Keratinocyte (primary cell): ENCODE measurements around the gene CAPN11. TPM values are rescaled to one million over a fixed set of nuclear protein-coding genes. Genes with fewer than 3 reads are reported as not detected.

Source experiments
- DNase-seq: peaks from one replicate; pipeline ENCODE4 v3.0.0-alpha.2; 2011; ENCODE audit warnings: low read depth, missing footprints, low spot score
- FAIRE-seq: peaks from 2 replicates; lab custom pipeline; 2011; peaks lifted over from hg19 to GRCh38; lab: Jason Lieb, UNC
- H2AFZ ChIP-seq: 2 replicates; pipeline ENCODE4 v1.6.0; 2012; ENCODE audit warnings: low read length, control low read depth, inconsistent platforms; ENCODE audit not compliant: control insufficient read depth
- H3K27ac ChIP-seq: 2 replicates; pipeline ENCODE4 v1.5.1; 2011; ENCODE audit warnings: low read length; ENCODE audit not compliant: control insufficient read depth, insufficient read depth
- H3K27me3 ChIP-seq: 3 replicates; pipeline ENCODE4 v1.6.0; 2011; ENCODE audit warnings: low read length; ENCODE audit not compliant: control insufficient read depth, insufficient read depth; ENCODE audit errors: extremely low read depth
- H3K36me3 ChIP-seq, 2 experiments: 2 replicates in 1 of 2; 3 replicates in 1 of 2; pipeline ENCODE4 v1.5.1; 2011; ENCODE audit warnings: low read length in 2 of 2, mild to moderate bottlenecking in 1 of 2; ENCODE audit not compliant: control insufficient read depth in 2 of 2, insufficient read depth in 2 of 2; ENCODE audit errors: extremely low read depth in 1 of 2
- H3K4me1 ChIP-seq: 3 replicates; pipeline ENCODE4 v1.5.1; 2011; ENCODE audit warnings: low read length; ENCODE audit not compliant: control insufficient read depth, insufficient read depth; ENCODE audit errors: extremely low read depth
- H3K4me2 ChIP-seq: 3 replicates; pipeline ENCODE4 v1.6.0; 2011; ENCODE audit warnings: low read depth, low read length; ENCODE audit not compliant: control insufficient read depth, insufficient read depth; ENCODE audit errors: extremely low read depth
- H3K4me3 ChIP-seq, 3 experiments: fragments of 200-600 bp in 1 of 3; sonication (generic) in 1 of 3; 2 replicates in 2 of 3; 3 replicates in 1 of 3; pipeline ENCODE4 v1.5.1; 2011 to 2016; ENCODE audit warnings: low read length in 3 of 3, mild to moderate bottlenecking in 3 of 3, control low read depth in 2 of 3, inconsistent platforms in 1 of 3, low read depth in 1 of 3, mixed read lengths in 1 of 3, mixed run types in 1 of 3, moderate library complexity in 1 of 3; ENCODE audit not compliant: control insufficient read depth in 2 of 3, insufficient read depth in 2 of 3; ENCODE audit errors: extremely low read depth in 1 of 3
- H3K79me2 ChIP-seq: 2 replicates; pipeline ENCODE4 v1.6.0; 2012; ENCODE audit warnings: low read length; ENCODE audit not compliant: control insufficient read depth, insufficient read depth
- H3K9ac ChIP-seq: 3 replicates; pipeline ENCODE4 v1.6.0; 2011; ENCODE audit warnings: low read length; ENCODE audit not compliant: control insufficient read depth, insufficient read depth; ENCODE audit errors: extremely low read depth
- H3K9me1 ChIP-seq: 3 replicates; pipeline ENCODE4 v1.6.0; 2011; ENCODE audit warnings: low read length; ENCODE audit not compliant: control insufficient read depth, insufficient read depth; ENCODE audit errors: extremely low read depth
- H3K9me3 ChIP-seq: 2 replicates; pipeline ENCODE4 v1.5.1; 2012; ENCODE audit warnings: low read depth, low read length; ENCODE audit not compliant: control insufficient read depth
- H4K20me1 ChIP-seq: 3 replicates; pipeline ENCODE4 v1.6.0; 2011; ENCODE audit warnings: low read length; ENCODE audit not compliant: control insufficient read depth, insufficient read depth; ENCODE audit errors: extremely low read depth
- EZH2 ChIP-seq: IDR thresholded peaks from one replicate; pipeline ENCODE4 v1.6.1; 2012; ENCODE audit warnings: inconsistent platforms, mild to moderate bottlenecking, low read length, moderate library complexity
- dilution Hi-C: fragments of 300-500 bp; cut with MboI; formaldehyde crosslinking; loops from one replicate; pipeline ENCODE4 v1.7.0; 2020; ENCODE audit warnings: low sequenced_read_pairs; ENCODE audit not compliant: extremely low pct_ligation_motif_present
- polyA plus RNA-seq, 5 experiments: library from polyadenylated mRNA; depleted of rRNA in 3 of 5; stranded (reverse) in 3 of 5; stranded (forward) in 1 of 5; unstranded in 1 of 5; fragments of >200 nt; gene quantifications; 1 replicate in 1 of 5; 2 replicates in 3 of 5; 3 replicates in 1 of 5; pipeline versions ENCODE4 v1.2.1 to v1.2.3, GENCODE V29; 2011 to 2012; ENCODE audit warnings: missing spikeins in 2 of 5, low read depth in 1 of 5, low replicate concordance in 1 of 5
- TF ChIP-seq, protein P1 (sequence below), 3 experiments: IDR thresholded peaks in 1 of 3; conservative IDR thresholded peaks in 1 of 3; optimal IDR thresholded peaks in 1 of 3; 2 replicates in 2 of 3; 3 replicates in 1 of 3; pipeline versions ENCODE3 to v1.5.1; 2011; ENCODE audit warnings: low read length in 3 of 3, mild to moderate bottlenecking in 3 of 3, moderate library complexity in 2 of 3, control low read depth in 1 of 3, inconsistent platforms in 1 of 3; ENCODE audit not compliant: insufficient read depth in 2 of 3; ENCODE audit errors: extremely low read depth in 1 of 3

The CAPN11 gene
- polyA plus RNA-seq, 1 donor (not counting 4 experiments of a cell fraction or from before 2014, with no cell fraction given) = not detected

DNA sequence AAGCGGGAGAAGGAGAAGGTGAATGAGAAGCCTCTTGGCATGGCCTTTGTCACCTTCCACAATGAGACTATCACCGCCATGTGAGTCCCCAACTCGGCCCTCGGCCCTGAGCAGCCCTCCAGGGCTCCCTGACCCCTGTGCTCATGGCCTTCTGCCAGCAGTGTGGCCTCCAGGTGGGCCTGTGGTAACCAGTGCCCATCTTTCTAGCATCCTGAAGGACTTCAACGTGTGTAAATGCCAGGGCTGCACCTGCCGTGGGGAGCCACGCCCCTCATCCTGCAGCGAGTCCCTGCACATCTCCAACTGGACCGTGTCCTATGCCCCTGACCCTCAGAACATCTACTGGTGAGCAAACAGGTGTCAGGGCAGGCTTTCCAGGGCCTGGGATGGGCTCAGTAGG is 10.3 kb upstream of the CAPN11 start:
- DNase-seq = no peak
- no peak for TF ChIP-seq EZH2
- TF ChIP-seq, protein P1, sequence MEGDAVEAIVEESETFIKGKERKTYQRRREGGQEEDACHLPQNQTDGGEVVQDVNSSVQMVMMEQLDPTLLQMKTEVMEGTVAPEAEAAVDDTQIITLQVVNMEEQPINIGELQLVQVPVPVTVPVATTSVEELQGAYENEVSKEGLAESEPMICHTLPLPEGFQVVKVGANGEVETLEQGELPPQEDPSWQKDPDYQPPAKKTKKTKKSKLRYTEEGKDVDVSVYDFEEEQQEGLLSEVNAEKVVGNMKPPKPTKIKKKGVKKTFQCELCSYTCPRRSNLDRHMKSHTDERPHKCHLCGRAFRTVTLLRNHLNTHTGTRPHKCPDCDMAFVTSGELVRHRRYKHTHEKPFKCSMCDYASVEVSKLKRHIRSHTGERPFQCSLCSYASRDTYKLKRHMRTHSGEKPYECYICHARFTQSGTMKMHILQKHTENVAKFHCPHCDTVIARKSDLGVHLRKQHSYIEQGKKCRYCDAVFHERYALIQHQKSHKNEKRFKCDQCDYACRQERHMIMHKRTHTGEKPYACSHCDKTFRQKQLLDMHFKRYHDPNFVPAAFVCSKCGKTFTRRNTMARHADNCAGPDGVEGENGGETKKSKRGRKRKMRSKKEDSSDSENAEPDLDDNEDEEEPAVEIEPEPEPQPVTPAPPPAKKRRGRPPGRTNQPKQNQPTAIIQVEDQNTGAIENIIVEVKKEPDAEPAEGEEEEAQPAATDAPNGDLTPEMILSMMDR (optimal IDR thresholded peaks at IDR 0.05 in 1 of 3, IDR thresholded peaks at IDR 0.05 in 1 of 3, conservative IDR thresholded peaks at IDR 0.05 in 1 of 3; ENCODE audit: extremely low read depth in 1 of 3, insufficient read depth in 2 of 3, low read length in 3 of 3) = no peak
- H3K79me2 ChIP-seq = no peaks in the 10 kb centered on the region
- H2AFZ ChIP-seq = no peak overlapping the region
- H3K4me2 ChIP-seq = no peak overlapping the region
- H3K9ac ChIP-seq = no peak overlapping the region
- no peak for FAIRE-seq
- H3K27ac ChIP-seq = no peak overlapping the region
- dilution Hi-C loops = no loop called here
- peaks cover 54 to 56% of the 10 kb centered on the region in 2 experiments for H3K36me3 ChIP-seq
- H3K9me3 ChIP-seq = no peaks in the 10 kb centered on the region
- no peaks in the 10 kb centered on the region for H3K9me1 ChIP-seq
- no peaks in the 10 kb centered on the region for H3K27me3 ChIP-seq
- no peak overlapping the region for H3K4me3 ChIP-seq
- H3K4me1 ChIP-seq = no peaks in the 10 kb centered on the region
- H4K20me1 ChIP-seq = no peaks in the 10 kb centered on the region

DNA sequence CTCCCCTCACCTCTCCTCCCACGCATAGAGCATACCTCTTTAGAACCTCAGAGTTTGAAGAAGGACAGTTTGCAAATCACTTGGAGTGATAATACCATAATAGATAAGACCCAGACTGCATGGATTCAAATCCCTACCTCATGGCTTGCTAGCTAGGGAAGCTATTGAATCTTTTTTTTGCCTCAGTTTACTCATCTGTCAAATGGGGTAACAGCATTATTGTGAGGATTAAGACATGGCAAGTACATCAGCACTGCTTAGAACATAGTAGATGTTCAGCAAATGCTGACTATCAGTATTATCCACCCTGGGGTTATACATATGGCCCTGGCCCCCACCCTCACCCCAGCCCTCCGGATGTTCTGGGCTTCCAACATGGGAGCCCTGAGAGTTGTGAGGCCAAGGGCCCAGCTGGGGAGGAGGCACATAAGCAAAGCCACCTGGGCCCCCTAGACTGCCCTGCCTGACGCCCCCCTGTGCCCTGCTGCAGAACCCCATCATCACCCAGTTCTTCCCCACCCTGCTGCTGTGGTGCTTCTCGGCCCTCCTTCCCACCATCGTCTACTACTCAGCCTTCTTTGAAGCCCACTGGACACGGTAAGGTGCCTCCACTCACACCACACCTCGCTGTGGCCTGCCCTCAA is 9.1 kb upstream of the CAPN11 start:
- DNase-seq = no peak
- no peaks in the 10 kb centered on the region for H3K27me3 ChIP-seq
- TF ChIP-seq, protein P1 (optimal IDR thresholded peaks at IDR 0.05 in 1 of 3, IDR thresholded peaks at IDR 0.05 in 1 of 3, conservative IDR thresholded peaks at IDR 0.05 in 1 of 3; ENCODE audit: extremely low read depth in 1 of 3, insufficient read depth in 2 of 3, low read length in 3 of 3) = no peak
- no peak for TF ChIP-seq EZH2
- no peaks in the 10 kb centered on the region for H4K20me1 ChIP-seq
- no peak for FAIRE-seq
- H3K36me3 ChIP-seq = peaks cover 51 to 54% of the 10 kb centered on the region in 2 experiments
- H3K4me2 ChIP-seq = no peak overlapping the region
- no peaks in the 10 kb centered on the region for H3K79me2 ChIP-seq
- no peak overlapping the region for H3K4me3 ChIP-seq
- H3K27ac ChIP-seq = no peak overlapping the region
- dilution Hi-C loops = no loop called here
- no peaks in the 10 kb centered on the region for H3K4me1 ChIP-seq
- H3K9me3 ChIP-seq = no peaks in the 10 kb centered on the region
- no peak overlapping the region for H2AFZ ChIP-seq
- H3K9me1 ChIP-seq = no peaks in the 10 kb centered on the region
- no peak overlapping the region for H3K9ac ChIP-seq
